RWPE1 (cell line): Measurements from ENCODE around the gene FIBP.

Experiments used
- CTCF ChIA-PET: fragments of 350-600 bp; sonication (Branson Sonifier 250); formaldehyde crosslinking; extraction: SDS; loops from one replicate; lab custom pipeline; 2021; lab: Yijun Ruan, JAX
- POLR2A ChIA-PET: fragments of 400-600 bp; formaldehyde crosslinking; extraction: SDS; loops from one replicate; lab custom pipeline; 2020; ENCODE audit warnings: antibody characterized with exemption; ENCODE audit not compliant: low non-redundant PET; lab: Yijun Ruan, JAX
- DNase-seq: peaks from one replicate; pipeline ENCODE4 v3.0.0; 2012; ENCODE audit warnings: low spot score
- H3K27ac ChIP-seq: fragments of 450-650 bp; 2 replicates; pipeline ENCODE4 v1.5.1; 2017
- CTCF ChIP-seq: fragments of 450-650 bp; conservative IDR thresholded peaks from 2 replicates; pipeline ENCODE4 v1.5.1; 2017; ENCODE audit warnings: low read depth, mild to moderate bottlenecking

Gene FIBP

GRCh38 chr11:65861533-65862183 is 26.6 kb downstream of the FIBP start:
- ChIA-PET CTCF (interaction anchor here (0.7 to 2.6 kb wide), 3 partner anchors 12 to 273 kb away, joined by 4 to 15 read pairs (median 5); no protein-coding TSS in a partner anchor), POLR2A (interaction anchor here (0.8 kb wide), 1 partner anchor 54 kb away, joined by 3 read pairs; no protein-coding TSS in a partner anchor)
- H3K27ac ChIP-seq = peak overlapping the region; percentile 98
- no peak for DNase-seq
- TF ChIP-seq CTCF = no peak

GRCh38 chr11:65861165-65861505 is 27.1 kb downstream of the FIBP start:
- no peak for DNase-seq
- ChIA-PET CTCF (interaction anchor here (0.7 to 2.6 kb wide), 6 partner anchors 8 to 81 kb away, joined by 3 to 15 read pairs (median 5); no protein-coding TSS in a partner anchor), POLR2A (interaction anchor here (0.8 to 1.2 kb wide), 2 partner anchors 29 to 55 kb away, joined by 3 to 4 read pairs; partner anchors contain the start of gene CCDC85B)
- TF ChIP-seq CTCF = no peak
- peak overlapping the region; percentile 98 for H3K27ac ChIP-seq

- POLR2A ChIA-PET = interaction anchor here (0.8 to 1.8 kb wide), 4 partner anchors 11 to 148 kb away, joined by 3 to 6 read pairs (median 4); partner anchors contain the start of genes CCDC85B and KAT5
- peak; percentile 95 for DNase-seq
- CTCF ChIA-PET = interaction anchor here (0.5 to 2.6 kb wide), 12 partner anchors 9 to 189 kb away, joined by 3 to 15 read pairs (median 4); partner anchors contain the start of gene KAT5
- H3K27ac ChIP-seq = peak within 1 kb of the TSS; percentile 98
- TF ChIP-seq CTCF = peak; percentile 94
These were observed 27.8 kb downstream of the FIBP start, which contains the start of gene MUS81 for GRCh38 chr11:65860278-65861164. Gene MUS81, plus strand, starts transcription at chr11:65860433. Its CDS starts 321 bp downstream, at chr11:65860754.

- CTCF ChIA-PET = interaction anchor here (0.5 to 2.6 kb wide), 9 partner anchors 8 to 188 kb away, joined by 3 to 15 read pairs (median 3); partner anchors contain the start of gene KAT5
- H3K27ac ChIP-seq = peak overlapping the region; percentile 98
- no peak for TF ChIP-seq CTCF
- POLR2A ChIA-PET = interaction anchor here (0.8 to 1.8 kb wide), 4 partner anchors 11 to 147 kb away, joined by 3 to 14 read pairs (median 5); partner anchors contain the start of genes CCDC85B, FIBP and KAT5
- DNase-seq = no peak
These were observed 28.4 kb downstream of the FIBP start for GRCh38 chr11:65859812-65860277.

GRCh38 chr11:65859095-65859811 is 29.0 kb downstream of the FIBP start:
- TF ChIP-seq CTCF = no peak
- peak; percentile 93 for DNase-seq
- CTCF ChIA-PET = interaction anchor here (0.6 to 2.6 kb wide), 2 partner anchors 11 to 25 kb away, joined by 3 to 15 read pairs; no protein-coding TSS in a partner anchor
- POLR2A ChIA-PET = interaction anchor here (1.2 to 1.8 kb wide), 3 partner anchors 29 to 147 kb away, joined by 4 to 14 read pairs (median 6); partner anchors contain the start of genes FIBP and KAT5
- peak overlapping the region; percentile 98 for H3K27ac ChIP-seq
